ENCODE results near the gene FGD5.

The FGD5 gene

DNA sequence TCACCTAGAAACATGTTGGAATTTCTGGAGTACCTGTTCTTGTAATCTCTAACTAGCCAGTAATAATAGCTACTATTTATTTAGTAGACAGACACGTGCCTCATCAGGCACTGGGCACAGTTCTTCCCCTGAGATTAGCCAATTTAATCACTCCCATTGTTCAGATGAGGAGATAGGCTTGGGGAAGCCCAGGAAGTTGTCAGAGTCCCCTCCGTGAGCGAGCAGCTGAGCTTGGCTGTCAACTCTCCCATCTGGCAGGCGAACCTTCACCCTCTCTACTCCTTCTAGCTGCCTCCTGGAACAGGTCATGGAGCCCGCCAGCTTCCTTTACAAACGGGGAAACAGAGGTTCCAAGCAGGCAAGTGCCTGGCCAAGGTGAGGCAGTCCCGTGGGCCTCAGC, 31.1 kb upstream of the FGD5 start:
- no peak for DNase-seq (ENCODE audit: low spot score)

DNA sequence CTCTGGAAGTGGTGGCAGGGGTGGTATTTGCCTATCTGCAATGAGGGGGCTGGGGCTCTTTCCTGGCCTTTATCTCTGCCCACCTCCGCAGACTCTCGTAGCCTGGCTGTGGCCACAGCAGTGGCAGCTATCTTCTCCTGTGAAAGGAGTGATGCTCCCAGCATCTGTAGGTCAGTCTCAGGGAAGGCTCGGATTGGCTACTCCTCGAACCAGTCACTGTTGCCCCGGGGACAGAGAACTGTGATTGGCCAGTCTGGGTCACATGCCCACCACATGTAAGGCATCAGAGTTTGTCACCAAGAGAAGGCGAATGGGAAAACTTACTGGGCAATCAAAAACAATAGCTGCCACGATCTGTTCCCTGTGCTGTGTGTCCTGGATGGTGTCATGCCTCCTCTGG, 30.1 kb upstream of the FGD5 start:
- DNase-seq (ENCODE audit: low spot score): no peak

DNA sequence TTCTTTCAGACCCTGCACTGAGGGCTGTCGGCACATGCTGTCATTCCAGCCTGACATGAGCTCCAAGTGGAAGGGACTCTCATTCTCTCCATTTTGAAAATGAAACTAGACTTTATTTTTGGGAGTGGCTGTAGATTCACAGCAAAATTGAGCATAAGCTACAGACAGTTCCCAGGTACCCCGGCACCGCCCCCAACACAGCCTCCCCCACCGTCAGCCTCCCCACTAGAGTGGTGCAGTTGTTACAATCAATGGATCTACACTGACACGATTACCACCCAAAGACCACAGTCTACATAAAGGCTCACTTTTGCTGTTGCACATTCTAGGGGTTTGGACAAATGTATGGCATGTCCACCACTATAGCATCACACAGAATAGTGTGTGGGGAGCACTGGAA, 29.5 kb upstream of the FGD5 start:
- DNase-seq (ENCODE audit: low spot score): no peak

DNA sequence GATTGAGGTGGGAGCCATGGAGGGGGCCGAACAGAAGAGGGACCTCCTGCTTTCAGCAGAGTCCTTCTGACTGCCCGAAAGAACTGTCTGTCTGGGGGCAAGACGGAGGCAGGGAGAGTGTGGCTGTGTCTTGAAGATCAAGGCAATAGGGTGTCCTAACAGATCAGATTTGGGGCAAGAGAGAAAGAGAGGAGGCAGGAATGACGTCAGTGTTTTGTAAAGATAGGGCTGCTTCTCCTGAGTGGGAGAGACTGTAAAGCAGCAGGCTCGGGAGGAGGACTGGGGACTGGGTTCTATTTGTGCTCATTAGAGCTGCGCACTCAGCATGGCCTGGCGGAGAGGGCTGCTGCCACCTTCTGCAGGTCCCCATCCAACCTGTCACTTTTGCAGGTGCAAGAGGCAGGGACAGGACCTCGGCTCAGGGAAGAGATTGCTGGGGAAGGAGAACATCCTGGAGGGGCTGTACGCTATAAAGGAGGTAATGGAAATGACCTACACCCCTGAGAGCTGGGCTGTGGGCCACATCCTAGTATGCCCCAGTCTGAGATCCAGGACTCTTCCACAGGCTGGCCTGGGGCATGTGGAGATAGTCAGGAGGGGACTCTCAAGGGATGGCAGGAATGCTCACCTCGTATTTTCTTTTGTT, 29.0 kb upstream of the FGD5 start:
- no peak for DNase-seq (ENCODE audit: low spot score)

DNA sequence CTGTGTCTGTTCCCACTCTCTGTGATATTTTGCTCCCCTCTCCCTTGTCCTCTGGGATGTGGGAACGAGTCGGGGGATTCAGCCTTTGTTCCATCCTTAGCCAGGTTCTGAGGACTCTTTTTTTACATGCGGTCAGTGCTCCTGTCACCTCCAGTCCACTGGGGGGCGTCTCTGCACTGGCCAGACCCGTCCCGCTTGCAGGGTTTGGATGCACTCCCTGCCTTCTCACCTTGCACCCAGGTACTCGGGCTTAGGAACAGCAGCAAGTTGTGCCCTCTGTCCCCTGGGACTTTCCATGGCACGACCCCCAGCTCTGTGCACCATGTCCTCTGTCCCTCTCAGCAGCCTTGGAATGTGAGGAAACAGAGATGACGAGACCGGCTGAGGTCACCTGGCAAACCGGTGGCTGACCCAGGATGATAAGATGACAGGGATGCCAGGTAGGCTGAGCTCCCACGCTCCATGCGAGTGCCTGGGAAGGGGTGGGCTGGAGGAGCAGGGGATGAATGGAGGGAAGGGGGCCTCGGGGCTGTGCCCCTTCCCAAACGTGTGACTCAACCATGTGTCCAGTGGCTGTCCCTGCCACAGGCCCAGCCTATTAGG, 27.3 kb upstream of the FGD5 start:
- peak; percentile 63 for DNase-seq (ENCODE audit: low spot score)

DNA sequence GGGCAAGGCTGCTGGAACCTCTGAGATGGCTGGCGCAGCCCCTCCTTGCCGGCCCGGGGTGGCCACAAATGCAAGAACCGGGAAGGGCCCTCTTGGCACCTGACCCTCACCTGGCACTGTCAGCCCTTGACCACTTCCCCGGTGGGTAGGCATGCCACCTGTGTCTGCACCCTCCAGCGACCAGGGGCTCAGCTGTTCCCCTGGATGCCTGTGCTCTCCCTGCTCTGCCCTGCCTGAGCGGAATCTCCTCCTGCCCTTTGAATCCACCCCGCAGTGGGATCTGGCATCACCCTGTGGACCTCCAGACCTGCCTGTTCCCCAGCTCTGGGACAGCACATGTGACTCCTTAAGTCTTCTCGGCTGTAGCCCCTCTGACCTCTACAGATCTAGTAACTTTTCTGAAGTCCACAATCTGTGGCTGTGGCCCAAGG, 26.1 kb upstream of the FGD5 start:
- no peak for DNase-seq (ENCODE audit: low spot score)

DNA sequence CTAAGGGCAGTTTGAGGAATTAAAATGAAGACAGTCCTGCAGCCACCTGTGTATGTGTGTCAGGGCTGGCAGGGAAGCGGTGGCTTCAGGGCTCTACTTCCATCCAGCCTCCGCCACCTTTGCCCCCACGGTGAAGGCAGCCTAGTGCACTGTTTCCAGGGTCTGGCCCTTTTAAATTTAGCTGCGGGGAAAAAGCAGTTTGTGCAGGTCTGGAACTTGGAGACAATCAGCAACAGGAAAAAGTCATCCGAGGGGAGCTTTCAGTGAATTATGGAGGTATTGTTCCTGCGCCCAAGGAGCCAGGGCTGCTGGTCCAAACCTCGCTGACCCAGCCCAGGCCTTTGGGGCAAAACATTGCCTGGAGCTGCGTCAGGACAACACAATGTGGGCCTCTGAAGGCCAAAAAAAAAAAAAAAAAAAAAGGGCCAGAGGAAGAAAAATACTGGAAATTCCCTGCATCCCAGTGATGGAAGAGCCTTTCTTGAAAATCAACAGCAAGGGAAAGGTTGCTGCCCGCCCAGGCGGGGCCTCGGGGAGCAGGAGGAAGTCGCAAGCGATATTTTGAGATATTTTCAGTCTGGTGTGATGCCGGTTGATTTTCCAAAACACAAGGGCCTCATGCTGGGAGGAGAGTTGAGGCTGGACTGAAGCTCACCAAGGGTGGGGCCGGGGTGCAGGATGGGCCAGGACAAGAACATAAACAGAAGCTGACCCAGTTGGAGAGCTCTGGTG, 25.5 kb upstream of the FGD5 start:
- no peak for DNase-seq (ENCODE audit: low spot score)

DNA sequence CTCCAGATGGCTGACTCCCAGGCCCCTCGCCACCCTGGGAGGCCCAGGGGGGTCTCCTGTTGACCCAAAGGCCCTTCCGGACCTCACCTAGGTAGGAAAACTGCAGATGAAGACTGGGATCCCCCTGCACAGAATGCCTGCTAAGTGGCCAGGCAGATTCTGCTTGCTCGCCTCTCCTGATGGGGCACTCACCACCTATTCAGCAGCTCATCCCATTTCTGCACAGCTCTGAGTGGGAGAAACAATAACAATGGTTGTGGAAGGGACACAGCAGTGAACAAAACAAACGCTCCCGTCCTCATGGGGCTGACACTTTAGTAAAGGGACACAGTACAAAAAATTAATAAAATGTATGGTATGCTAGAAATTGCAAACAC, 24.9 kb upstream of the FGD5 start:
- no peak for DNase-seq (ENCODE audit: low spot score)

DNA sequence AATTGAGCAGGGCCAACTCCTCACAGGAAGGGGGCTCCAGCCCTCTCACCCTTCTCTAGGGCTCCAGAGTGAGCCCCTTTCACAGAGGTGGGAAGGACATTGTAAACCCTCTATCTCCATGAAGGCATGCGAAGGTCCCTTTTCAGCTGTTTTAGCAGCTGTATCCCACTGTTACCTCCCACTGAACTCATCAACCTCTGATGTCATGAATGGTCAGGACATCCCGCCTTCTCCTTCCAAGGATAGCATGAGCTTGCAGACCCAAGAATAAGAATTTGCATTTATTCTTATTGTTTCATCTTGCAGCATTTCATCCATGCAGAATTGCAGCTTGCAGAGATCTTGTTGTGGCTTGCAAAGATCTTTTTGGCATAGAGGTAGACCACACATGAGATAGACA, 24.3 kb upstream of the FGD5 start:
- no peak for DNase-seq (ENCODE audit: low spot score)

DNA sequence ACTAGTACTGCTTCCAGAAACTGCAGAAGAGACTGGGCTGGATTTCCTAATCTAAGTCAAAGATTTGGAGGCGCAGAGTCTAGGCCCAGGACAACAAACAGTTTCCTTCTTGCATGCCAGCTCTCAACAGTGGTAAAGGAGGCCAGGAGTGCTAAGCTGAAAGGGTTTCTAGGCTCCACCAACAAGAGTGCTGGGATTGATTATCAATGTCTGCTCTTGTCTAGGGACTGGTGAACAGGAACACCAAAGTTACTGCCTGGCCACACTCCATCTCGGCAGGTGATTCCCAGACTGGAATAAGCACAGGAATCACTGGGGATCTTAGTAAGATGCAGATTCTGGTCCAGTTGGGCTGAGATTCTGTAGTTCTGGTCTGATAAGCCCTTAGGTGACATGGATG, 22.8 kb upstream of the FGD5 start:
- no peak for DNase-seq (ENCODE audit: low spot score)

DNA sequence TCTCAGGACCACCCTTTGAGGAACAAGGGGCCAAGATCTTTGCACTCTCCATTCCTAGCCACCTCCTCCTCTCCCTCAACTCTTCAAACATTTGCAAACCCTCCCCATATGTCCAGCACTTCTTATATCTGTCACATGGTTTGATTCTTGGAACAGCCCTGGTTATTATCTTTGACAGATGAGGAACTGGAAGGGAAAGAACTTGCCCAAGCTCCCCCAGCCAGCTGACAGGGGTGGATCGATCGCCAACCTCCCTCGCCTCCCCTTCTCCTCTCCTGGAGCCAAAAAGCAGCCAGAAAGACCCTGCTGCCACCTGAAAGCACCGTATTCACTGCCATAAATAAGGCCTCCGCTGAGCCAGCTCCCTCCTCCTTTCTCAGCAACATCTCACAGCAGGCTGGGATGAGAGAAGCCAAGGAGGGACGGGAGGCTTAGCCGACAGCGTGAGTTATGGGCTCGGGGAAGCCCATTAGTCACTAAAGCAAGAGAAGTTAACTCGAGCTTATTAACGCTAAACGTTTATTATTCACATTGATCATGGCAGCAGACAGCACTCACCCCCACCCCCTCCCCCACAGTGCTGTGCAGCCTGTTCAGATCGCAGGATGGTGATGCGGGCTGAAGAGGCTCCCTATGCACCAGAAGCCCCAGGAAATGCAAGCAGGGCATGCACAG, 22.2 kb upstream of the FGD5 start:
- no peak for DNase-seq (ENCODE audit: low spot score)

DNA sequence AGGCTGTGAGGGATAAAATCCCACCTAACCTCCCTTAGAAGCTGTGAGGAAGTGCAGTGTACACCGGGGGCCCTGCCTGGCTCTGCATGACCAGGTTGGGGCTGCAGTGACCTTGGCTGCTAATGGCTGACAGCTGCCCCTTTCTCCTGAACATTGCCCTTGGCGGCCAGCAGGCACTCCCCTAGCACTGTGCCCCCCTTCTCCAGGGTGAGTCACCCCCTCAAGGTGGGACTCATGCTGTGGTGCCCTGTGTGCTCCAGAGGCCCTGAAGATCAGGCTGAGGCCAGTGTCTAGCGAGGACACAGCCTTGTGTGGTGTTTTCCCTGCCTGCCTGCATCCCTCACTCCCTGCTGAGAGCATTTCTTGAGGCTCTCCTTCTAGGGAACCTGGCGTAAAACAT, 21.0 kb upstream of the FGD5 start:
- no peak for DNase-seq (ENCODE audit: low spot score)

DNA sequence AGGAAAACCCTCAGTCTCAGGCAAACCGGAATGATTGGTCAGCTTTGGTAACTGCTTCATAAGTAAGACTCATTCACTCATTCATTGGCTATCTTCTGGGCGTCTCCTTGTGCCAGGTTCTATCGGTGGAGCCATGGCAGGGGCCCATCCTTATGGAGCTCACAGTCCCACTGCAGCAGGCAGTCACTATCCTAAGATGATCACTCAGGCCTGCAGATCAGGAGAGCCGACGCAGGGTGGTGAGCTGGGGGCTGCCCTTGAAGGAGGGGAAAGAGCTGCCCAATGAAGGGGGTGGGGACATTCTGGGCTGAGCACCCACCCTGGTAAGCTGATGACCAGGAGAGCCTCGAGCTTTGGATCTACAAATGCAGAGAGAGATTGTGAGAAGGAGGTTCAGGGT, 20.5 kb upstream of the FGD5 start:
- DNase-seq (ENCODE audit: low spot score): no peak

DNA sequence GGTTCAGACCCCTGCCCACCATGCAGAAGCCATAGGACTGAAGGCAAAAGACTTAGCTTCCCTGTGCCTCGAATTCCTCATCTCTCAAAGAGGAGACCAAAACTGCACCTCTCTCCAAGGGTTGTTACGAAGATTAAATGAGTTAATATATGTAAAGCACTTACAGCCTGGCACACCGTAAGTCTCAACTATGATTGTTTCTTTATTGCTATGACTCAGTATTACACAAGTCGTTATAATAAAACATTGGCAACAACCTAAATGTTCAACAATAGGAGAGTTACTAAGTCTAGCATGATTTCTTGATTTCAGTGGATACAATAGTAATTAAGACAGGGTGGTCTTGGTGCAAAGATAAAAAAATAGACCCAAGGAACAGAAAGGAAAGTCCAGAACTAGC, 19.6 kb upstream of the FGD5 start:
- no peak for DNase-seq (ENCODE audit: low spot score)

DNA sequence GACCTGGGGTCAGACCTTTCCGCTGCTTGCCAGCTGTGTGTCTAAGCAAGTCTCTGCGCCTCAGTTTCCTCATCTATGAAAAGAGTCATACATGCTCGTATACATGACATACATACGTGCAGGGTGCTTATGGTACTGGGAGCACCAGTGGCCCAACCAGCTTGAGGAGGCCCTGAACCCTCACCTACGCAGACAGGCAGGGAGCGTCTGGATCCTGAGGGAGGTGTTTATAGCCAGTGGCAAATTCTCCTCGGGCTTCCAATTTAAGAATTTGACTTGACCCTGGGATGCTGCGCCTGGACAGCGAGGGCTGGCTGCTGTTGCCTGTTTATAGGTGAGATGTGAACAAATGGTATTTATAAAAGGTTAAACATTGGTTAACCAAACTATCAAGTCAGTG, 17.7 kb upstream of the FGD5 start:
- no peak for DNase-seq (ENCODE audit: low spot score)

DNA sequence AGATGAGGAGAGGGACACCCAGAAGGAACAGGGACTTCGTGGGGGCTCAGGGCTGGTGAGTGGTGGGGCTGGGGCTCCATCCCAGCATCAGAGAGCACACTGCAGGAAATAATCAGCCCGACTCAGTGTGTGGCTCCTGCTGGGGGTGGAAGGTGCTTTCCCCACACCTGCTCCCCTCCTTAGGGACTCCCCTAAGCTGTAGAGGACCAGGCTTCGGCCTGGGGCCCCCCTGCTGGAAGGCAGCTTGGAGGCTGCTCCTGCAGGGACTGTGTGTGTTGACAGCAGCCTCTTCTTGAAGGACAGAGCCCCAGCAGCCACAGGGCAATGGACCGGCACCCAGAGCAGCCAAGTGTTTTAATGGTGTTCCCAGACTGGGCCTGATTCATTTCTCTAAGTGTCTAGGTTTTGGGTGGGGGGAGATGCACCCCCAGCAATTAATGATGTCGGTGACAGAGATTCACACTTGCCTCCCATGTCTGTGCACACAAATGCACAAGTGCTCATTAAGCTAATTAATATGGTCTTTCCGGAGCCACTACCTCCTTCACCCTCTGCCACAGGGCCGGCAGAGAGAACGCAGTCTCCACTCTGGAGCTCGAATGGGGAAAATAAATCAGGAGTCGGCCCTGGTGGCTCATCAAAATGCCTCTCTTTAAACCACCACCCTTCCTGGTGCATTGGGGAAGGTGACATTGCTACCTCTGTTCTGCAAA, 16.9 kb upstream of the FGD5 start:
- DNase-seq (ENCODE audit: low spot score): no peak

DNA sequence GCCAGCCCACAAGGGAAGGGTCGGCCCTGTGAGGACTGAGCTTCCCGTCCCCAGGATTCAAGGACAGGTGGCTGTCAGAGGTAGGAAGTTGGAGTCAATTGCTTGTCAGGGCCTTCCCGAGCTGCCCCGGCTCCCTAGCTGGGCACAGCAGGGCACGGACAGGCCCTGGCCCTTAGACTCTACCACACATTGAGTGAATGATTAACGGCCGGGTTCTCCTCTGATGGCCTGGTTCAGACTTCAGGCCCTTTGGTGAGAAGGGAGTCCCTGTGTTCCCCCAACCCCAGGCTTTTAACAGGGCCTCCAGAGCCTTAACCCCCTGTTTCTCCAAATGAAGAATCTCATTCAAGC, 16.4 kb upstream of the FGD5 start:
- no peak for DNase-seq (ENCODE audit: low spot score)

DNA sequence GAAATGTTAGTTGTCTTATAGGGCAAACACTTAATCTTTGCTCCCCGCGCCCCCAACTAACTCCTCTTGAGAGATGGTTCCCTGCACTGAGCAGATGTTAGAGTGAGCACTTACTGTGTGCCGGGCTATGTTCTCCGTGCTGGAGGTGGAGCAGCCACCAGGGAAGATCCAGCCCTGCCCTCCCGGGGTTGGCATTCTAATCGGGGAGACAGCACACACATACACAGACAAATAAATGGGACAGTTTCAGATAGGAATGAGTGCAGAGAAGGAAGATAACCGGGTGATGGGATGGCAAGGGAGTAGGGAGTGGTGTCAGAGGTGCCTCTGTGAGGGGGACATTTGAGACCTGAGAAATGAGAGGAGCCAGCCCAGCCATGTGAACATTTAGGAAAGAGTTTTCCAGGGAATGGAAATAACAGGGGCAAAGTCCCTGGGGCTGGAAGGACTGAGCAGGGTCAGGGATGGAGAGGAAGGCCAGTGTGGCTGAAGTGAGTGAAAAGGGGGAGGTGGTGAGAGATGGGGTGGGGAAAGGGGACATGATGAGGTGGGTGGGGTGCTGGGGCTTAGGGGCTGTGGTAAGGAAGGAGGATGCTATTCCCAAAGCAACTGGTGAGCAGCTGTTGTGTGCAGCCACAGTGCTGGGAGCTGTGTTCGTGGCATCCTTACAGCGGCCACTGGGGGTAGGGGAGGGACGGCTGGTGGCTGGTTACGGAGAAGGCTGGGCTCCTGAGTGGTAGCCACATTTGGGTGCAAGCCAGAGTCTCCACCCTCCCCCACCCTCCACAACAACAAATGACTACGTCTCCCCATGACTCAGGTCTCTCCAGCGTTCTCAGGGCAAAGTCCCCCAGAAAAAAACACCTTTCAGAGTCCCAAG, 15.4 kb upstream of the FGD5 start:
- DNase-seq (ENCODE audit: low spot score): peak; percentile 64

DNA sequence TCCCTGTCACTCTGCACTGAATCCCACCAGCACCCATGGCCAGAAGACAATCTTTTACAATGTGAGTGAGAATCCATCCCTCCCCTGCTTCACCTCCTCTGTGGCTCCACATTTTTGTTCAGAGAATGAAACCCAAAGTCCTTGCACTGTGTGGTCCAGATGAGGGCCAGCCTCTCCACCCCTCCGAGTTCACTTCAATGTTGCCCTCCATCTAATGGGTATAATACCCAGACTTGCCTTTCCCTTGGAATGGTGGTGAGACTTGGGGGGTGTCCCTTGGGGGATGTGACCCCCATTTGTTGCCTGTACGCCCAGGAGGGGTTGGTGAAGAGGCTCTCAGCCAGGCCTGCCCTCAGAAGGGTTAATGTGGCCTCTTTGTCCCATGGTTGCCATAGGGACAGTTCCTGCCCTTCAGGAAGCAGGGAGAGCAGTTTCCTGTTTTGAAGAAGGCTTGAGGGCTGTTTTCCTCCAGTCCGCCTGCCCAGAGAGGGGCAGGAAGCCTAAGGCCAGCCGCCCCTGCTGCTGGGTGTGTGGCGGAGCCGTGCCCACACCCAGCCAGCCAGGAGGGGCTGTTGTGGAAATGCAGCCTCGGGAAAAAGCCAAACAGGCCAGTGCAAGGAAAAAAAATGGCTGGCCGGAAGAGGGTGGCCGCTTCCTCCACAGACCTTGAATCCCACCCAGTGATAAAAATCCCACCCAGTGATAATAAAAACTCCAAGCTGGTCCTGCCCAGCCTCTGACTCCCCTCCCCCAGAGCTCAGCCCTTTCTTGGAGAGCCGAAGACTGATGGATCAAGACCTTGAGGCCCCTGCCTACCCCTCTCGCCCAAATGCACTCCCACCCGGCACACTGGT, 14.6 kb upstream of the FGD5 start:
- no peak for DNase-seq (ENCODE audit: low spot score)

All from AG20443 (cell line).